ENCODE measurements around the gene SLU7. TPM values are rescaled to one million over a fixed set of nuclear protein-coding genes. Genes with fewer than 3 reads are reported as not detected.

The SLU7 gene
- polyA plus RNA-seq, 1 donor from 2014 or later = 82.2 TPM

DNA sequence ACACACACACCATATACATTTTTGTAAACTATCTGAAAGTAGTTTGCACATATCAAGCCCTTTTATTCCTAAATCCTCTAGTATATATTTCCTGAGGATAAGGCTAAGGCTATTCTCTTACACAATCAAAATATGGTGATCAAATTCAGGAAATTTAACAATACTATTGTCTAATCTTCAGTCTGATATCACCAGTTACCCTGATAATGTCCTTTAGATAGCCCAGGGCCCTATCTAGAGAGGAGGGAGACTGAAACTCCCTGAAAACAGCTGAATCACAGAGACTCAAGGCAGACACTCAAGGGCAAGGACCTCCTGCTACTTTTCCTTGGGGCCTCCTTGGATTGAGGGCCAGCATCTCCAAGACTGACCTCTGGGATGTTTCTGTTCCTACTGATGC, 33.2 kb upstream of the SLU7 start:
- Histone ChIP-seq H2AFZ (ENCODE audit: low read depth, low read length) (no peak overlapping the region), H3K4me2 (ENCODE audit: low read length) (no peak overlapping the region), H3K79me2 (replicated peaks; ENCODE audit: insufficient read depth, low read length) (no peaks in the 10 kb centered on the region), H3K36me3 (ENCODE audit: insufficient read depth, low read length) (no peaks in the 10 kb centered on the region), H3K27me3 (ENCODE audit: insufficient read depth, low read depth, low read length) (no peaks in the 10 kb centered on the region), H3K4me3 (ENCODE audit: low read length) (no peak overlapping the region), H3K9me2 (ENCODE audit: insufficient read depth, low read length) (no peaks in the 10 kb centered on the region), H3K9me3 (ENCODE audit: low read length) (no peaks in the 10 kb centered on the region), H3K27ac (ENCODE audit: low read length) (no peak overlapping the region), H3K9ac (ENCODE audit: low read length) (no peak overlapping the region), H3F3A (ENCODE audit: insufficient read depth, low read length, poor library complexity, severe bottlenecking) (no peaks in the 10 kb centered on the region), H4K20me1 (ENCODE audit: insufficient read depth) (no peaks in the 10 kb centered on the region)
- no peak for TF ChIP-seq SMC3 (conservative IDR thresholded peaks at IDR 0.05; ENCODE audit: poor library complexity)
- TF ChIP-seq MXI1 (conservative IDR thresholded peaks at IDR 0.05; ENCODE audit: poor library complexity, severe bottlenecking) = no peak
- no peak for TF ChIP-seq EP300 (conservative IDR thresholded peaks at IDR 0.05; ENCODE audit: poor library complexity, severe bottlenecking)

DNA sequence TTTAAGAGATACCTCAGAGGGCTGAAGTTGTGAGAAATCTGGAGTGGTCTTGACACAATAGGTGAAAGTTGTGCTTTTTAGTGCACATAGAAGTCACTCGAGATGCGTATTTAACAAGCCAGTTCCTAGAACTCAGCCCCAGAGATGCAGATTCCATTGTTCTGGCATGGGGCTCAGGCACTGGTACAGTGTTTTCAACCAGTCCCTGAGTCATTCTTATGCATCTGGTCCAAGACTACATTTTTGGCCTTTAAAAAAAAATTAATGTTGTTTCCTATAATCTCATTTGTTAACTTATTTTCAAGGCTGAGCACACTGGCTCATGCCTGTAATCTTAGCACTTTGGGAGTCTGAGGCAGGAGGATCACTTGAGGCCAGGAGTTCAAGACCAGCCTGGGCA, 32.4 kb upstream of the SLU7 start:
- Histone ChIP-seq H4K20me1 (ENCODE audit: insufficient read depth) (no peaks in the 10 kb centered on the region), H3K36me3 (ENCODE audit: insufficient read depth, low read length) (no peaks in the 10 kb centered on the region), H3K27ac (ENCODE audit: low read length) (no peak overlapping the region), H3K4me2 (ENCODE audit: low read length) (no peak overlapping the region), H3K27me3 (ENCODE audit: insufficient read depth, low read depth, low read length) (no peaks in the 10 kb centered on the region), H3F3A (ENCODE audit: insufficient read depth, low read length, poor library complexity, severe bottlenecking) (no peaks in the 10 kb centered on the region), H3K9me3 (ENCODE audit: low read length) (no peaks in the 10 kb centered on the region), H3K9ac (ENCODE audit: low read length) (no peak overlapping the region), H3K4me3 (ENCODE audit: low read length) (no peak overlapping the region), H3K79me2 (replicated peaks; ENCODE audit: insufficient read depth, low read length) (no peaks in the 10 kb centered on the region), H3K9me2 (ENCODE audit: insufficient read depth, low read length) (no peaks in the 10 kb centered on the region), H2AFZ (ENCODE audit: low read depth, low read length) (no peak overlapping the region)
- no peak for TF ChIP-seq EZH2 (IDR thresholded peaks at IDR 0.05; ENCODE audit: borderline replicate concordance, insufficient read depth, low read length, poor library complexity, severe bottlenecking)
- TF ChIP-seq POLR2AphosphoS5 (IDR thresholded peaks at IDR 0.05) = no peak
- TF ChIP-seq, protein P1, sequence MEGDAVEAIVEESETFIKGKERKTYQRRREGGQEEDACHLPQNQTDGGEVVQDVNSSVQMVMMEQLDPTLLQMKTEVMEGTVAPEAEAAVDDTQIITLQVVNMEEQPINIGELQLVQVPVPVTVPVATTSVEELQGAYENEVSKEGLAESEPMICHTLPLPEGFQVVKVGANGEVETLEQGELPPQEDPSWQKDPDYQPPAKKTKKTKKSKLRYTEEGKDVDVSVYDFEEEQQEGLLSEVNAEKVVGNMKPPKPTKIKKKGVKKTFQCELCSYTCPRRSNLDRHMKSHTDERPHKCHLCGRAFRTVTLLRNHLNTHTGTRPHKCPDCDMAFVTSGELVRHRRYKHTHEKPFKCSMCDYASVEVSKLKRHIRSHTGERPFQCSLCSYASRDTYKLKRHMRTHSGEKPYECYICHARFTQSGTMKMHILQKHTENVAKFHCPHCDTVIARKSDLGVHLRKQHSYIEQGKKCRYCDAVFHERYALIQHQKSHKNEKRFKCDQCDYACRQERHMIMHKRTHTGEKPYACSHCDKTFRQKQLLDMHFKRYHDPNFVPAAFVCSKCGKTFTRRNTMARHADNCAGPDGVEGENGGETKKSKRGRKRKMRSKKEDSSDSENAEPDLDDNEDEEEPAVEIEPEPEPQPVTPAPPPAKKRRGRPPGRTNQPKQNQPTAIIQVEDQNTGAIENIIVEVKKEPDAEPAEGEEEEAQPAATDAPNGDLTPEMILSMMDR (IDR thresholded peaks at IDR 0.05; ENCODE audit: poor library complexity, severe bottlenecking) = no peak
- TF ChIP-seq RAD21 (conservative IDR thresholded peaks at IDR 0.05) = no peak
- TF ChIP-seq SMC3 (conservative IDR thresholded peaks at IDR 0.05; ENCODE audit: poor library complexity) = no peak
- no peak for TF ChIP-seq MXI1 (conservative IDR thresholded peaks at IDR 0.05; ENCODE audit: poor library complexity, severe bottlenecking)

GRCh38 chr5:160450164-160450932, 31.5 kb upstream of the SLU7 start:
- H3K79me2 ChIP-seq (replicated peaks; ENCODE audit: insufficient read depth, low read length) = no peaks in the 10 kb centered on the region
- no peak overlapping the region for H3K27ac ChIP-seq (ENCODE audit: low read length)
- H3K4me2 ChIP-seq (ENCODE audit: low read length) = no peak overlapping the region
- no peaks in the 10 kb centered on the region for H4K20me1 ChIP-seq (ENCODE audit: insufficient read depth)
- no peaks in the 10 kb centered on the region for H3K9me2 ChIP-seq (ENCODE audit: insufficient read depth, low read length)
- no peak overlapping the region for H2AFZ ChIP-seq (ENCODE audit: low read depth, low read length)
- no peak overlapping the region for H3K4me3 ChIP-seq (ENCODE audit: low read length)
- no peak overlapping the region for H3K9ac ChIP-seq (ENCODE audit: low read length)
- no peaks in the 10 kb centered on the region for H3F3A ChIP-seq (ENCODE audit: insufficient read depth, low read length, poor library complexity, severe bottlenecking)
- TF ChIP-seq SMC3 (conservative IDR thresholded peaks at IDR 0.05; ENCODE audit: poor library complexity) (no peak), EP300 (conservative IDR thresholded peaks at IDR 0.05; ENCODE audit: poor library complexity, severe bottlenecking) (no peak), MXI1 (conservative IDR thresholded peaks at IDR 0.05; ENCODE audit: poor library complexity, severe bottlenecking) (no peak), TAF1 (IDR thresholded peaks at IDR 0.05; ENCODE audit: low read depth) (no peak), POLR2AphosphoS5 (IDR thresholded peaks at IDR 0.05) (no peak), RAD21 (conservative IDR thresholded peaks at IDR 0.05) (no peak), EZH2 (IDR thresholded peaks at IDR 0.05; ENCODE audit: borderline replicate concordance, insufficient read depth, low read length, poor library complexity, severe bottlenecking) (no peak)
- TF ChIP-seq, protein P2, sequence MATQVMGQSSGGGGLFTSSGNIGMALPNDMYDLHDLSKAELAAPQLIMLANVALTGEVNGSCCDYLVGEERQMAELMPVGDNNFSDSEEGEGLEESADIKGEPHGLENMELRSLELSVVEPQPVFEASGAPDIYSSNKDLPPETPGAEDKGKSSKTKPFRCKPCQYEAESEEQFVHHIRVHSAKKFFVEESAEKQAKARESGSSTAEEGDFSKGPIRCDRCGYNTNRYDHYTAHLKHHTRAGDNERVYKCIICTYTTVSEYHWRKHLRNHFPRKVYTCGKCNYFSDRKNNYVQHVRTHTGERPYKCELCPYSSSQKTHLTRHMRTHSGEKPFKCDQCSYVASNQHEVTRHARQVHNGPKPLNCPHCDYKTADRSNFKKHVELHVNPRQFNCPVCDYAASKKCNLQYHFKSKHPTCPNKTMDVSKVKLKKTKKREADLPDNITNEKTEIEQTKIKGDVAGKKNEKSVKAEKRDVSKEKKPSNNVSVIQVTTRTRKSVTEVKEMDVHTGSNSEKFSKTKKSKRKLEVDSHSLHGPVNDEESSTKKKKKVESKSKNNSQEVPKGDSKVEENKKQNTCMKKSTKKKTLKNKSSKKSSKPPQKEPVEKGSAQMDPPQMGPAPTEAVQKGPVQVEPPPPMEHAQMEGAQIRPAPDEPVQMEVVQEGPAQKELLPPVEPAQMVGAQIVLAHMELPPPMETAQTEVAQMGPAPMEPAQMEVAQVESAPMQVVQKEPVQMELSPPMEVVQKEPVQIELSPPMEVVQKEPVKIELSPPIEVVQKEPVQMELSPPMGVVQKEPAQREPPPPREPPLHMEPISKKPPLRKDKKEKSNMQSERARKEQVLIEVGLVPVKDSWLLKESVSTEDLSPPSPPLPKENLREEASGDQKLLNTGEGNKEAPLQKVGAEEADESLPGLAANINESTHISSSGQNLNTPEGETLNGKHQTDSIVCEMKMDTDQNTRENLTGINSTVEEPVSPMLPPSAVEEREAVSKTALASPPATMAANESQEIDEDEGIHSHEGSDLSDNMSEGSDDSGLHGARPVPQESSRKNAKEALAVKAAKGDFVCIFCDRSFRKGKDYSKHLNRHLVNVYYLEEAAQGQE (IDR thresholded peaks at IDR 0.05; ENCODE audit: borderline replicate concordance) = no peak
- TF ChIP-seq, protein P1 (IDR thresholded peaks at IDR 0.05; ENCODE audit: poor library complexity, severe bottlenecking) = no peak
- H3K36me3 ChIP-seq (ENCODE audit: insufficient read depth, low read length) = no peaks in the 10 kb centered on the region
- no peaks in the 10 kb centered on the region for H3K27me3 ChIP-seq (ENCODE audit: insufficient read depth, low read depth, low read length)
- no peaks in the 10 kb centered on the region for H3K9me3 ChIP-seq (ENCODE audit: low read length)
